Adipocyte (in vitro differentiated cells): ENCODE results near the gene LIPC.

Experiments used
- DNase-seq: peaks from one replicate; pipeline ENCODE4 v3.0.0-alpha.2; 2015; ENCODE audit warnings: low read depth
- H3K27me3 ChIP-seq: replicated peaks from 2 replicates; pipeline ENCODE4 v1.7.0; 2013; ENCODE audit warnings: mild to moderate bottlenecking, low read length, moderate library complexity; ENCODE audit not compliant: control insufficient read depth, insufficient read depth
- H3K36me3 ChIP-seq: 2 replicates; pipeline ENCODE4 v1.7.0; 2013; ENCODE audit warnings: low read length, mild to moderate bottlenecking, moderate library complexity; ENCODE audit not compliant: control insufficient read depth, insufficient read depth, severe bottlenecking
- H3K4me1 ChIP-seq: 2 replicates; pipeline ENCODE4 v1.7.0; 2013; ENCODE audit warnings: mild to moderate bottlenecking, low read length, moderate library complexity; ENCODE audit not compliant: control insufficient read depth, insufficient read depth
- H3K4me3 ChIP-seq: 2 replicates; pipeline ENCODE4 v1.7.0; 2013; ENCODE audit warnings: mild to moderate bottlenecking, low read length, moderate library complexity
- H3K9ac ChIP-seq: 2 replicates; pipeline ENCODE4 v1.7.0; 2013; ENCODE audit warnings: mild to moderate bottlenecking, low read length, moderate library complexity
- H3K9me3 ChIP-seq: 2 replicates; pipeline ENCODE4 v1.7.0; 2013; ENCODE audit warnings: mild to moderate bottlenecking, low read length, moderate library complexity; ENCODE audit not compliant: control insufficient read depth

Gene LIPC

GRCh38 chr15:58467722-58468423, 36.1 kb downstream of the LIPC start:
- peaks cover 35% of the 10 kb centered on the region for H3K4me1 ChIP-seq
- H3K27me3 ChIP-seq, result no peaks in the 10 kb centered on the region
- DNase-seq, result no peak
- H3K9ac ChIP-seq, result no peak overlapping the region
- no peak overlapping the region for H3K4me3 ChIP-seq
- no peaks in the 10 kb centered on the region for H3K36me3 ChIP-seq
- H3K9me3 ChIP-seq, result no peaks in the 10 kb centered on the region

DNA sequence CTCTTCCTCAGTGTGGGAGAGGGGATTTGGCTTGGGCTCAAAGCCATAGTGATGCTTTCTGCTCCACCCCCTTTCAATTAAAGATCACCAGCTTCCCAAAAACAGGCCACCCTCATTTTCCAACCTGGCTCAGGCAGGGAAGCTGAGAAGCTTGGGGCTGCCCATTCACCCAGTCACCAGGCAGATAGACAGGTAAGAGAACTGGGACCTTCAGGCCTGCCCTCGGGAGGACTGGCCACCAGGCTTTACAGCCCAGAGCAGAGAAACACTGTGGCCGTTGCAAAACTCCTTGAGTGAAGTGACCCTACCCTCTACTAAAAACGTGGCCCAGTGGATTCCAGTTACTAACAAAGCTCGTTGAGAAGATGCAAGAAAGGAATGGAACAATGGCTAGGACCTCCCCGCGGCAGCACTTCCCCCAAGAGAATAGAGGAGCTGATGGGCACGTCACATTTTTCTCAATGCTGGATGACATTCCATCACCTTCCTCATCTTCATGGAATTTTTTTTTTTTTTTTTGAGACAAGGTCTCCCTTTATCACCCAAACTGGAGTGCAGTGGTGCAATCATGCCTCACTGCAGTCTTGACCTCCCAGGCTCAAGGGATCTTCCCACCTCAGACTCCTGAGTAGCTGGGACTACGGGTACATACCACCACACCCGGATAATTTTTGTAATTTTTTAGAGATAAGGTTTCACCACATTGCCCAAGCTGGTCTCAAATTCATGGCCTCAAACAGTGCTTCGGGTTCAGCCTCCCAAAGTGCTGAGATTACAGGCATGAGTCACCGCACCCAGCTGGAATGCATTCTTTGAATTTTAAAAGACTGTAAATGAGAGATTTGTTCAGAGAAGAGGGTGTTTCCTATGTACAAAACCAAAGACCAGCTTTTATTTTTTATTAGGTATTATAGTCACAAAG, 37.9 kb downstream of the LIPC start:
- Histone ChIP-seq H3K36me3 (no peaks in the 10 kb centered on the region), H3K9ac (peak overlapping the region; percentile 71), H3K4me3 (peak overlapping the region; percentile 11), H3K4me1 (peaks cover 46% of the 10 kb centered on the region), H3K27me3 (no peaks in the 10 kb centered on the region), H3K9me3 (no peaks in the 10 kb centered on the region)
- peak; percentile 92 for DNase-seq

- Histone ChIP-seq H3K9ac (no peak overlapping the region), H3K4me1 (peaks cover 61% of the 10 kb centered on the region)
Observed at GRCh38 chr15:58471348-58471747, 39.6 kb downstream of the LIPC start.

DNA sequence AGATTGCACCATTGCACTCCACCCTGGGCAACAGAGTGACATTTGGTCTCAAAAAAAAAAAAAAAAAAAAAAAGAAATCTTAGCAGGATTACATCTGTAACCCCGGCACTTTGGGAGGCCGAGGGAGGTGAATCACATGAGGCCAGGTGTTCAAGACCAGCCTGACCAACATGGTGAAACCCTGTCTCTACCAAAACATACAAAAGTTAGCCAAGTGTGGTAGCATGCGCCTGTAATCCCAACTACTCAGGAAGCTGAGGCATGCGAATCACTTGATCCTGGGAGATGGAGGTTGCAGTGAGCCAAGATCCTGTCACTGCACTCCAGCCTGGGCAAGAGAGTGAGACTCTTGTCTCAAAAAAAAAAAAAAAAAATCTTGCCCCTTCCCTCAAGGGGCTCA, 40.4 kb downstream of the LIPC start:
- Histone ChIP-seq H3K27me3 (no peaks in the 10 kb centered on the region), H3K4me3 (no peak overlapping the region), H3K9ac (no peak overlapping the region), H3K36me3 (no peaks in the 10 kb centered on the region), H3K9me3 (no peaks in the 10 kb centered on the region), H3K4me1 (peaks cover 69% of the 10 kb centered on the region)
- DNase-seq, result no peak

More at GRCh38 chr15:58471348-58471747, 39.6 kb downstream of the LIPC start:
- no peaks in the 10 kb centered on the region for H3K9me3 ChIP-seq
- H3K4me3 ChIP-seq, result no peak overlapping the region
- H3K27me3 ChIP-seq, result no peaks in the 10 kb centered on the region
- DNase-seq, result no peak
- no peaks in the 10 kb centered on the region for H3K36me3 ChIP-seq

DNA sequence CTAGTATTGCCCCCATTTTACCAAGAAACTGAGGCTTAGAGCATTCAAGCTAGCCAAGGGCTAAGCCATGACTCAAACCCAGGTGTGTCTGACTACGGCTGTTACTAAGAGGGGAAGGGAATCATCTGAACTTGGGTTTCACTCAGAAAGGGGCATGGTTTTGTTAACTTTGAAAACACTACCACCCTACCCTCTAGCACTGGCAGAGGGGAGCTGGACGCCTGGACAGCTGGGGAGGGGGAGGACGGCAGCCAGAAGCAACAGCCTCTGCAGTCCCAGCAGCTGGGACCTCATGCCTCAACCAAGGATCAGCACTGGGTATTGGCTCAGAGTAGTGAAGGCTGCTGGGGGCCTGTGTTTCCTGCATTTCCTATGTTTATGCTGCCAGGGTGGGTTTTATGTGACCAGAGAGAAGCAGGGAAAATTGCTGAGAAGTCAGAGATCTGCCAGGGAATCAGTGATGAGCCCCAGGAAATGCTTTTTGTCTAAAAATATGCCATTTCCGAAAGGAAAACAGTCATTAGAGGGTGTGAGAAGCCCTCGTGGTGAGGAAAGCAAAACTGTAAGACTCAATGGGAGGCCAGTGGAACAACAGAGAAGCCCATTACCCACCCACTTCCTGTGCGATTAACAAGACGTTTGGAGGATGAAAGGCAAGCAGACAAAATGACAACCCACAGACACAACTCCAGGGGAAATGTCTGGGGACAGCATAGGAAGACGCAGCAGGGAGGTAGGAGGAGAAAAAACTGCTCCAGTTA, 41.2 kb downstream of the LIPC start:
- no peak overlapping the region for H3K4me3 ChIP-seq
- peak overlapping the region; percentile 32 for H3K9ac ChIP-seq
- peaks cover 72% of the 10 kb centered on the region for H3K4me1 ChIP-seq
- no peaks in the 10 kb centered on the region for H3K27me3 ChIP-seq
- DNase-seq, result no peak
- H3K36me3 ChIP-seq, result no peaks in the 10 kb centered on the region
- no peaks in the 10 kb centered on the region for H3K9me3 ChIP-seq

GRCh38 chr15:58473724-58474123, 41.9 kb downstream of the LIPC start:
- peak overlapping the region; percentile 32 for H3K9ac ChIP-seq

GRCh38 chr15:58474741-58475323, 43.0 kb downstream of the LIPC start:
- DNase-seq, result no peak
- no peaks in the 10 kb centered on the region for H3K36me3 ChIP-seq
- peaks cover 54% of the 10 kb centered on the region for H3K4me1 ChIP-seq
- no peaks in the 10 kb centered on the region for H3K27me3 ChIP-seq
- no peak overlapping the region for H3K9ac ChIP-seq
- H3K9me3 ChIP-seq, result no peaks in the 10 kb centered on the region
- no peak overlapping the region for H3K4me3 ChIP-seq

More at GRCh38 chr15:58473724-58474123, 41.9 kb downstream of the LIPC start:
- peak; percentile 62 for DNase-seq
- no peaks in the 10 kb centered on the region for H3K9me3 ChIP-seq
- no peak overlapping the region for H3K4me3 ChIP-seq
- H3K27me3 ChIP-seq, result no peaks in the 10 kb centered on the region
- peaks cover 65% of the 10 kb centered on the region for H3K4me1 ChIP-seq
- H3K36me3 ChIP-seq, result no peaks in the 10 kb centered on the region

GRCh38 chr15:58475573-58476524, 44.1 kb downstream of the LIPC start:
- no peaks in the 10 kb centered on the region for H3K9me3 ChIP-seq
- no peak overlapping the region for H3K4me3 ChIP-seq
- H3K4me1 ChIP-seq, result peaks cover 48% of the 10 kb centered on the region
- H3K27me3 ChIP-seq, result no peaks in the 10 kb centered on the region
- H3K9ac ChIP-seq, result peak overlapping the region; percentile 4
- no peaks in the 10 kb centered on the region for H3K36me3 ChIP-seq
- DNase-seq, result peak; percentile 67

DNA sequence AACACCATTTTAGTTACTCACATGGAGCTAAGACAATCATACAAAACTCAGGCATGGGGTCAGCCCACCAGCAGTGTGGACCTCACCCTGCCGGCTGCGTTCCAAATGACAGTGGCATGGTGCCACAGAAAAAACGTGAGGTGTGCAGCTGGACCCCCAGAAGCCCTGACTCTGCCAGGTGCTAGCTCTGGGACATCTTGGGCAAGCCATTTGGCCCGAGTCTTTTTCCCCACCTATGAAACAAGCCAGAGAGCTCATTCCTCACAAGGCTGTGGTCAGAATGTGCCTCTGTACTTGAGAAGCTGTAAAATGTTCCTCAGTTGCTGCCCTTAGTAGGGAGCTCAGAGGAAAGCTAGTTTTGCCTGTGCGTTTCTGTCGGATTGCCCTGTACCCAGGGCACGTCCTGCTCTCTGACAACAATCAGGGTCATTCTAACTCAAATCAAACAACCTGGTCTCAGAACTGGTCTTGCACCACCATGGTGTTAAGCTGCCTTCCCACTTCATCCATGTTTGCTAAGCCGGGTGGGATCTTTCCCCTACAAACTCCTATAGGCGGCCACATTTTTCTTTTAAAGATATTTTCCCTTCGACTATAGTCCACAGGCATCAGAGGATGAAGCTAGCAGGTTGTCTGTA, 44.9 kb downstream of the LIPC start:
- Histone ChIP-seq H3K27me3 (no peaks in the 10 kb centered on the region), H3K9ac (peak overlapping the region; percentile 4), H3K36me3 (no peaks in the 10 kb centered on the region), H3K4me3 (no peak overlapping the region), H3K4me1 (peaks cover 42% of the 10 kb centered on the region), H3K9me3 (no peaks in the 10 kb centered on the region)
- no peak for DNase-seq

DNA sequence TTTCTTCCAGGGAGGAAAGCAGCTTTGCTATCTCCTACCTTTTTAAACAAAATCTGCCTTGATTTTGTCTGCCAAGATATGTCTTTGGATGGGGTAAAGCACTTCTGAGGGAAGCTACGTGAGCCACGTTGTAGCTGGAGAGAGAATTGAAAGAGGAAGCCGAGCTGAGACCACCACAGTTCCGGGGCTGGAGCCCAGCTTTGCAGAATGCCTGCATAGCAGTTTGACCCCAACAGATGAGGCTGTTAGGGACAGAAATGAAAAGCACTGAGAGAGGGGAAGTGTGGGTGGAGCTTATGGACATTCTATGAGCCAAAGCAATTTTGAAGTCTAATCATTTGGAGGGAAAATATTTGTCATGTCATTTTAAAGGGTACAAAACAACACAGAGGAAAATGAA, 45.4 kb downstream of the LIPC start:
- no peaks in the 10 kb centered on the region for H3K9me3 ChIP-seq
- peak overlapping the region; percentile 4 for H3K9ac ChIP-seq
- DNase-seq, result no peak
- H3K36me3 ChIP-seq, result no peaks in the 10 kb centered on the region
- no peak overlapping the region for H3K4me3 ChIP-seq
- H3K27me3 ChIP-seq, result no peaks in the 10 kb centered on the region
- H3K4me1 ChIP-seq, result peaks cover 40% of the 10 kb centered on the region
